ENCODE measurements around the gene FAU.

GRCh38 chr11:65125197-65126056 is 3.5 kb upstream of the FAU start:
- TF ChIP-seq SP2 (CRISPR knock-in tag; IDR thresholded peaks at IDR 0.05) (no peak), DR1 (CRISPR knock-in tag; IDR thresholded peaks at IDR 0.05) (no peak), ZNF776 (CRISPR knock-in tag; IDR thresholded peaks at IDR 0.05) (no peak), TAF1 (CRISPR knock-in tag; IDR thresholded peaks at IDR 0.05) (no peak)

Data from HepG2 (cell line).